GM19438 (cell line): ENCODE results near the gene SGCD.

Source experiments
- ATAC-seq: cut with Tn5 transposase; IDR thresholded peaks from one replicate; pipeline ENCODE4 v1.9.1; 2021; ENCODE audit warnings: low read depth; ENCODE audit not compliant: unreplicated experiment

Gene SGCD

GRCh38 chr5:156359476-156359875, 32.5 kb downstream of the SGCD start:
- no peak for ATAC-seq

GRCh38 chr5:156361436-156362109, 34.6 kb downstream of the SGCD start:
- ATAC-seq: no peak

GRCh38 chr5:156363861-156364260, 36.9 kb downstream of the SGCD start:
- no peak for ATAC-seq

GRCh38 chr5:156366521-156366920, 39.6 kb downstream of the SGCD start:
- ATAC-seq: no peak

GRCh38 chr5:156367597-156367996, 40.6 kb downstream of the SGCD start:
- ATAC-seq: no peak

- ATAC-seq: peak; percentile 51
Measured at GRCh38 chr5:156375895-156376495, 49.0 kb downstream of the SGCD start.

GRCh38 chr5:156376751-156377150, 49.8 kb downstream of the SGCD start:
- ATAC-seq: peak; percentile 56

- ATAC-seq: peak; percentile 41
Measured at GRCh38 chr5:156378159-156378558, 51.2 kb downstream of the SGCD start.

GRCh38 chr5:156379206-156379605, 52.2 kb downstream of the SGCD start:
- ATAC-seq: no peak

- no peak for ATAC-seq
Measured at GRCh38 chr5:156380848-156381247, 53.9 kb downstream of the SGCD start.

GRCh38 chr5:156383510-156384265, 56.7 kb downstream of the SGCD start:
- ATAC-seq: no peak

- no peak for ATAC-seq
Measured at GRCh38 chr5:156385416-156385815, 58.5 kb downstream of the SGCD start.

GRCh38 chr5:156386976-156387375, 60.0 kb downstream of the SGCD start:
- ATAC-seq: no peak

- no peak for ATAC-seq
Measured at GRCh38 chr5:156387391-156387790, 60.4 kb downstream of the SGCD start.

GRCh38 chr5:156388233-156388632, 61.3 kb downstream of the SGCD start:
- no peak for ATAC-seq

GRCh38 chr5:156391139-156391538, 64.2 kb downstream of the SGCD start:
- no peak for ATAC-seq

GRCh38 chr5:156393980-156394379, 67.0 kb downstream of the SGCD start:
- no peak for ATAC-seq

- ATAC-seq: no peak
Measured at GRCh38 chr5:156394642-156395305, 67.8 kb downstream of the SGCD start.

- ATAC-seq: no peak
Measured at GRCh38 chr5:156395306-156395675, 68.3 kb downstream of the SGCD start.

- ATAC-seq: no peak
Measured at GRCh38 chr5:156396063-156396829, 69.3 kb downstream of the SGCD start.

- no peak for ATAC-seq
Measured at GRCh38 chr5:156396830-156397081, 69.8 kb downstream of the SGCD start.
